Skin epidermis (tissue), 12 donors: ENCODE results near the gene GREM1.

Source experiments
- H3K27ac ChIP-seq, 21 experiments: fragments of 200-600 bp; sonication (generic) in 11 of 21; one replicate each; pipeline ENCODE4 v1.5.0; 2020; ENCODE audit warnings: mild to moderate bottlenecking in 3 of 21, inconsistent platforms in 2 of 21, moderate library complexity in 2 of 21
- H3K4me3 ChIP-seq, 7 experiments: fragments of 200-600 bp; sonication (generic) in 2 of 7; one replicate each; pipeline ENCODE4 v1.5.0; 2020; ENCODE audit warnings: inconsistent platforms in 2 of 7, mild to moderate bottlenecking in 2 of 7, moderate library complexity in 1 of 7

Gene GREM1

DNA sequence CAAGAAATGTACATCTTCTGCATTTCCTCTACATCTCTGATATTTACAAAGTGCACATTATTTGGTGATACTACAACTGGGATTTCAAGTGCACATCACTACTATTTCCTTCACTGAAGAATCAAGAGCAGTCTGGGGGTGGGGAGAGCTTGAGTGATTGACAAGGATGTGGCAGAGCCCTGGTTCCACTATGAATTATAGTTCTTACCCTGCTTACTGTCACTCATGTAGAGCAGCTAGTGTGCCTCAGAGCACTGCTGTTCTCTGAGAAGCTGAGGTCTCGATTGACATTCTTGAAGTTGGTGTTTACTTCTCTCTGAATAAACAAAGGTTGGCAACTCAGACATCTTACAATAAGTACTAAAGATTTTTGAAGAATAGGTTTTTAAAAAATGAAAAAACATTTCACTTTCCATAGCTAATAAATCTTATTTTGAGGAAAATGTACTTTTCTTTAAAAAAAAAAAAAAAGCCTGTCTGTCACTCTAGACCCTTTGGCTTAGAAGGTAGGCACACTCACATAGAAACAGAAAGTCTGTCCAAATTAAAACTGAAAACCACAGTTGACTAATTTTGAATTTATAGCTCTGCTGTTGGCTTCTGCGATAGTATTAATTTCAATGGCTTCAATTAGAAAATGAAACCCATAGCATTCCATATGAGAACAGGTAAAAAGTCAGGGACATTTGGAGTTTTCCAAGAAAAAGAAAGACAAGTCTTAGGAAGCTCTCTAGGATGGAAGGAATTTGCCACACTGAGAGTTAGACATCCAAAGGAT, 5.6 kb downstream of the GREM1 start:
- no peak overlapping the region for H3K27ac ChIP-seq
- H3K4me3 ChIP-seq = no peak overlapping the region

DNA sequence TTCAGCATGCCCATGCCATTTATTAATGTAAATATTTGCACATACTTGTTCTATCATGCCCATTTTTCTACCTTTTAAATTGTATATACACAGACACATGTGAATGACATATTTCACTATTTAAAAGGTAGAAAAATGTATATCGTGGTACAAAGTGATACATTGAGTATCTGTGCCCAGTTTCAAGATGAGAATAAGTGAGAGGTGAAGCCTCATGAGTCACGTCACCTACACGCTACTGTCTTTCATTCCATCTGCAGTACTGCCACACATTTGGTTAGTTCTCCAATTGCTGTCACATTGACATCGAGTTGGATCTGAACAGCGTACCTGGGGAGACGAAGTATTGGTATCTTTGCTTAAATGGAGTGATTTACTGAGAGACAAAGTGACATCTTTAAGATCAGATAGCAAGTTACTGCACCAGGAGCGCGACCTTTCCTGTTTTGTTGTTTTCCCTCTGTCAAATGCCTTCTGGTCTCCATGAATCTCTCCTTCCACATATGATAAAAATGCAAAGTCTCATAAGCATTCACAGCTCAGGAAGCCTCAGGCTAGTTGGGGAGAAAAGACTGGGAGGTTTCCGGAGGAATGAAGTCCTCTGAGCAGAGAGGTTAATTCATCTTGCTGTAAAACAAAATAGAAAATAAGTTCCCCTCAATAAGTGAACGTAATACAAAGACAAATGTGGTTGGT, 12.0 kb downstream of the GREM1 start:
- no peak overlapping the region for H3K27ac ChIP-seq
- no peak overlapping the region for H3K4me3 ChIP-seq

DNA sequence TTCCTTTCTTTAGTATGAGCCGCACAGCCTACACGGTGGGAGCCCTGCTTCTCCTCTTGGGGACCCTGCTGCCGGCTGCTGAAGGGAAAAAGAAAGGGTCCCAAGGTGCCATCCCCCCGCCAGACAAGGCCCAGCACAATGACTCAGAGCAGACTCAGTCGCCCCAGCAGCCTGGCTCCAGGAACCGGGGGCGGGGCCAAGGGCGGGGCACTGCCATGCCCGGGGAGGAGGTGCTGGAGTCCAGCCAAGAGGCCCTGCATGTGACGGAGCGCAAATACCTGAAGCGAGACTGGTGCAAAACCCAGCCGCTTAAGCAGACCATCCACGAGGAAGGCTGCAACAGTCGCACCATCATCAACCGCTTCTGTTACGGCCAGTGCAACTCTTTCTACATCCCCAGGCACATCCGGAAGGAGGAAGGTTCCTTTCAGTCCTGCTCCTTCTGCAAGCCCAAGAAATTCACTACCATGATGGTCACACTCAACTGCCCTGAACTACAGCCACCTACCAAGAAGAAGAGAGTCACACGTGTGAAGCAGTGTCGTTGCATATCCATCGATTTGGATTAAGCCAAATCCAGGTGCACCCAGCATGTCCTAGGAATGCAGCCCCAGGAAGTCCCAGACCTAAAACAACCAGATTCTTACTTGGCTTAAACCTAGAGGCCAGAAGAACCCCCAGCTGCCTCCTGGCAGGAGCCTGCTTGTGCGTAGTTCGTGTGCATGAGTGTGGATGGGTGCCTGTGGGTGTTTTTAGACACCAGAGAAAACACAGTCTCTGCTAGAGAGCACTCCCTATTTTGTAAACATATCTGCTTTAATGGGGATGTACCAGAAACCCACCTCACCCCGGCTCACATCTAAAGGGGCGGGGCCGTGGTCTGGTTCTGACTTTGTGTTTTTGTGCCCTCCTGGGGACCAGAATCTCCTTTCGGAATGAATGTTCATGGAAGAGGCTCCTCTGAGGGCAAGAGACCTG, 13.2 kb downstream of the GREM1 start:
- no peak overlapping the region for H3K4me3 ChIP-seq
- H3K27ac ChIP-seq = no peak overlapping the region

DNA sequence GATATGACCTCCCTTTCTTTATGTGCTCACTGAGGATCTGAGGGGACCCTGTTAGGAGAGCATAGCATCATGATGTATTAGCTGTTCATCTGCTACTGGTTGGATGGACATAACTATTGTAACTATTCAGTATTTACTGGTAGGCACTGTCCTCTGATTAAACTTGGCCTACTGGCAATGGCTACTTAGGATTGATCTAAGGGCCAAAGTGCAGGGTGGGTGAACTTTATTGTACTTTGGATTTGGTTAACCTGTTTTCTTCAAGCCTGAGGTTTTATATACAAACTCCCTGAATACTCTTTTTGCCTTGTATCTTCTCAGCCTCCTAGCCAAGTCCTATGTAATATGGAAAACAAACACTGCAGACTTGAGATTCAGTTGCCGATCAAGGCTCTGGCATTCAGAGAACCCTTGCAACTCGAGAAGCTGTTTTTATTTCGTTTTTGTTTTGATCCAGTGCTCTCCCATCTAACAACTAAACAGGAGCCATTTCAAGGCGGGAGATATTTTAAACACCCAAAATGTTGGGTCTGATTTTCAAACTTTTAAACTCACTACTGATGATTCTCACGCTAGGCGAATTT, 14.9 kb downstream of the GREM1 start:
- H3K4me3 ChIP-seq = no peak overlapping the region
- no peak overlapping the region for H3K27ac ChIP-seq

DNA sequence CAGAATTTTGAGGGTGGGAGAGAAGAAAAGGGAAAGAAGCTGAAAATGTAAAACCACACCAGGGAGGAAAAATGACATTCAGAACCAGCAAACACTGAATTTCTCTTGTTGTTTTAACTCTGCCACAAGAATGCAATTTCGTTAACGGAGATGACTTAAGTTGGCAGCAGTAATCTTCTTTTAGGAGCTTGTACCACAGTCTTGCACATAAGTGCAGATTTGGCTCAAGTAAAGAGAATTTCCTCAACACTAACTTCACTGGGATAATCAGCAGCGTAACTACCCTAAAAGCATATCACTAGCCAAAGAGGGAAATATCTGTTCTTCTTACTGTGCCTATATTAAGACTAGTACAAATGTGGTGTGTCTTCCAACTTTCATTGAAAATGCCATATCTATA, 15.5 kb downstream of the GREM1 start:
- H3K27ac ChIP-seq = no peak overlapping the region
- H3K4me3 ChIP-seq = no peak overlapping the region

DNA sequence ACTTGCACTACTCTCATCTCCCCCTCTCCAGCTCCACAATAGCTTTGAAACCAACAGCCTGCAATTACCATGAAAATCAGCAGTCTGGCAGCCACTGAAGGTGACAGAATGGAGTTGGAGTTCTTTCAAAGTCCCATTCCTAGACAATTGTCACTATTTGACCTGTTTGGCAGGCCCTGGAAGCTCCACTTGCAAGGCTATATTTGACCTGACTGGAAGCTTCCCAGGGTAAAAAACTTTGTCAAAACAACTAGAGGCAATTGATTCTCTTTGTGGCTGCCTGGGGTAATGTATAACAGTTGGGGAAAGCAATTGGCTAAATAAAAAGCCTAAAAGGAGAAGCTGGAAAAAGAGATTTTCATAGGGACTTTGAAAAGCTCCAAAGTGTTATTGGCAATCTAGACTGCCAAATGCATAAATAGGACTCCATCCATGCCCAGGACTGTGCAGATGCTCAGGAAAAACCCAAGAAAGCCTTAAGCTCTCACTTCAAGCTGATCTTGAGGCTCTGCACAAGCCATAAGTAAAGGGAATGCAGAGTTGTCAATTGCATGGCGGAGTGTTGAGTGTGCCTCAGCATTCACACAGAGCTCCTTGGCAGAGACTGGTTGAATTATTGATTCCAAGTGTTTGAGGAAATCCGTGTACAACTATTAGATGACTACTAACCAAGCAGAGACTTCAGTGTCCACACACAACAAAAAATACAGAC, 18.3 kb downstream of the GREM1 start:
- Histone ChIP-seq H3K4me3 (no peak overlapping the region), H3K27ac (no peak overlapping the region)

DNA sequence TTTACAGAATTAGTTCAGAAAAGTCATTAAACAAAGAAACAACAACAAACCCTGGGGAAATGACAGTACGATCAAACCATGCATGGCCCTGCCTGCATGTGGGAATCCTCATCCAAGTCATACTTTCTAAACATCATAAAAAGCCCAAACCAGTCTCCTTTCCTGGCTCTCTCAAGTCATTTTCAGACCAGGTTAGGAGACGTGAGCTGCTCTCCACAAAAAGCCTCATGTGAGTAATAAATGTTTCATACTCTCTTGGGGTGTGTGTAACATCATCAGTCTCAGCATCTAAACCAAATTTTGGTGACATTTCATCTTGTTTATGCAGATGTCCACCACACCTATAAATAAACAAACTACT, 18.9 kb downstream of the GREM1 start:
- H3K27ac ChIP-seq = no peak overlapping the region
- H3K4me3 ChIP-seq = no peak overlapping the region

DNA sequence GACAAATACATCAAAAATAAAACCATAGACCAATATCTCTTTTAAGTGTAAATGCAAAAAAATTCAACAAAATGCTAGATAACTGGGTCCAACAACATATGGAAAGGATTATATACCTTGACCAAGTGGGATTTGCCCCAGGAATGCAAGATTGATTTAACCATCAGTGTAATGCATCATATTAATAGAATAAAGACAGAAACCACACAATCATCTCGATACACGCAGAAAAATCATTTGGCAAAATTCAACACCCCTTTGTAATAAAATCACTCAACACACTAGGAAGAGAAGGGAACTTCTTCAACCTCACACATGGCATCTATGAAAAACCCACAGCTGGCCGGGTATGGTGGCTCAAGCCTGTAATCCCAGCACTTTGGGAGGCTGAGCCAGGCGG, 19.5 kb downstream of the GREM1 start:
- H3K27ac ChIP-seq = no peak overlapping the region
- no peak overlapping the region for H3K4me3 ChIP-seq

DNA sequence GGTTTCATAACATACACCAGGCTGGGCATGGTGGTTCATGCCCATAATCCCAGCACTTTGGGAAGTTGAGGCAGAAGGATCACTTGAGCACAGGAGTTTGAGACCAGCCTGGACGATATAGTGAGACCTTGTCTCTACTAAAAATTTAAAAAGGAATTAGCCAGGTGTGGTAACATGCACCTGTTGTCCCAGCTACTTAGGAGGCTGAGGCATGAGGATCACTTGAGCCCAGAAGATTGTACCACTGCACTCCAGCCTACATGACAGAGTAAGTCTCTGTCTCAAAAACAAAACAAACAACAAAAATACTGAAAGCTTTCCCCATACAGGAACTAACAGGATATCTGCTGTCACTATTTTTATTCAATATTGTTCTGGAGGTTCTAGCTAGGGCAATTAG, 20.9 kb downstream of the GREM1 start:
- no peak overlapping the region for H3K27ac ChIP-seq
- H3K4me3 ChIP-seq = no peak overlapping the region

DNA sequence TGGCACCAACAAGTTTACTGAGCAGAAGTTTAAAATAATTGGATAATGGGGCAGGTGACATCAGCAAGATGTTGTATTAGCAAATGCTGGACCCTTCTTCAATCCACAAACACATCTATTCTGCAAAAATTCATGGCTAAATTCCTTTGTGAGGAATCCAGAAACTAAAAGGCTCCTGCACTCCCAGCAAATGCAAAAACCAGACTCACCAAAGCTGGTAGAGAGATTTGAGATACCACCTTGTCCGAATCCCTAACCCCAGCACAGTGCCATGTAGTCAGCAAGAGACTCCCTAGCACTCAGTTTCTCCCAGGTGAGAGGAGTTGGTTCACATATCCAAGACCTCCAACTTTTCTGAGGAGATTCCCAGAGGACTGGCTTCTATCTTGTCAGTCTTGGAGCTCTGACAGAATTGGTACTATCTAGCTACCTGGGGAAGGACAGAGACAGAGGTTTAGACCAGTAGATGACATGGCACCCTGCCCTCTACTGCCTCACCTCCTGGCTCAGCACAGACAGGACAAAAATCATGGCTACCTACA, 21.8 kb downstream of the GREM1 start:
- no peak overlapping the region for H3K27ac ChIP-seq
- no peak overlapping the region for H3K4me3 ChIP-seq

DNA sequence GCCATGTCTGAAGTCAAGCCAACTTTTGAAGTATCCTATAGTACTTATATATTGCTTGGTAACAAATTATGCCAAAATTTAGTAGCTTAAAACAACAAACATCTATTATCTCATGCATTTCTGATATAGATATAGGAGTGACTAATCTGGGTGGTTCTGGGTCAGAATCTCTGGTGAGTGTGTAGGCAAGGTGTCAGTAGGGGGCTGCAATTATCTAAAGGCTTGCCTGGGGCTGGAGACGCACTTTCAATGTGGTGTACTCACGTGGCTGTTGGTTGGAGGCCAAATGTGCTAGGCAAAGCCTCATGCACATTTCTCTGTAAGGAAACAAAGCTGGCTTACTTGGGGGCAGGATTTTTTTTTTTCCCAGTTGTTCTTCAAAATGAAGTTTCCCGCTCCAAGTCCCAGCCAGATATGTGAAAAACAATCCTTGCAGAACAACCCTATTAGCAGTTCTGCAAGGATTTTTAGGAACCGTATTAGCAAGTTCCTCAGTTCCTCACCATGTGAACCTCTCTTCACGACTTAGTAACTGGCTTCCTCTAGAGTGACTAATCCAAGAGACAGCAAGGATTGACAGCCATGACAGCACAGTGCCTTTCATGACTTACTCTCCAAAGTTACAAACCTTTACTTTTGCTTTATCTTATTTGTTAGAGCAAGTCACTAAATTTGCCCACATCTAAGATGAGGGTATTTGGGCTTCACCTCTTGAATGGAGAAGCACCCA, 25.8 kb downstream of the GREM1 start:
- H3K4me3 ChIP-seq = no peak overlapping the region

DNA sequence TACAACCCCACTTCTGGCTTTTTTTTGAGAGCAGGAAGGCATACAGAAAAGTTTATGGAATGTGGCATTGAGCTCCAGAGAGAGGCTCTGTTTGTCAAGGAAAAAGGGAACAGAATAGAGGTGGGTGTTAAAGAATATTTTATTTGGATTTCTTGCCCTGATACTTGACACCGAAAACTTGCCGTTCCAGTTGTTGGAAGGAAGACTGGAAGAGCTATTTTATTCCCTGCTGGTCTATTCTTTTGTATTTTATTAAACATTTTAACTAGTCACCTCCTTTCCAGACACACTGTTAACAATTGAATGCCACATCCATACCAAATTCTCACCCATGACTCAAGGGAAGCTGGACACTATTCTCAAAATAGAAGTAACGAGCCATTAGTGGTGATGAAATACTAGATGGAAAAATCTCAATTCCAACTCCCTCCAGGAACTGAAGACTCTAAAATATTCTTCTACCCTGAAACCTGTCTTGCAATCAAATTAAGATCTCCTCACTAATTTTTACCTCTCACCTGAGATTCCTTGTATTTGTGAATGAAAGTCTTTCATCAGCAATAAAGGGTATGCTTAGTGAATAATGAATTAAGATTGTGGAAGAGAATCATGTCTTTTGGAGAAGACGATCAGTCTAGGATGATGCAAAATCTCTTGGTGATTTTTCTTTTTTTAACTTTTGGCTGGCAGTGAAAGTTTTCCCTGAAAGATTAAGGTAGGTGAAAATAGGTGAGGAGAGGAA, 28.5 kb downstream of the GREM1 start:
- no peak overlapping the region for H3K4me3 ChIP-seq
- H3K27ac ChIP-seq = peak overlapping the region in 1 of 21 experiments; percentile 71

More for the DNA sequence above, 25.8 kb downstream of the GREM1 start:
- no peak overlapping the region for H3K27ac ChIP-seq

DNA sequence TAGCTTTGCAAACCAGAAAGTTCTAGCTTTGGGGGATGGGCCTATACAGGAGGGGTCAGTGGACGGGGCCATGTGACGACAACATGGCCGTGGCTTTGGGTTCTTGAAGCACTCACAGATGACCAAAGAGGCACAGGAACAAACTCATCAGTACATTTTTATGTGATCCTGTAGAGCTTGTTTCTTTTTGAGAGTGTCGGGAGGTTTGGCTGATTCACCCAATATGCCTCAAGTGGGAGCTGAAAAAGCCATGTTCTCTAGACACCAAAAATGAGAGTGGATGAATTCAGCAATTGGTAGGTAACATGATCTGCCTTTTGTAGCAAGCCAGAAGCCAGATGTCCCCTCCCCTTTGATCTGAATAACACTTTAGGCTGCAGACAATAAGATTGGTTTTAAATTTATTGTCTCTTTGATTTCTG, 30.1 kb downstream of the GREM1 start:
- peak overlapping the region in 3 of 21 experiments; percentile 8 to 71 (median 36) for H3K27ac ChIP-seq
- H3K4me3 ChIP-seq = no peak overlapping the region

DNA sequence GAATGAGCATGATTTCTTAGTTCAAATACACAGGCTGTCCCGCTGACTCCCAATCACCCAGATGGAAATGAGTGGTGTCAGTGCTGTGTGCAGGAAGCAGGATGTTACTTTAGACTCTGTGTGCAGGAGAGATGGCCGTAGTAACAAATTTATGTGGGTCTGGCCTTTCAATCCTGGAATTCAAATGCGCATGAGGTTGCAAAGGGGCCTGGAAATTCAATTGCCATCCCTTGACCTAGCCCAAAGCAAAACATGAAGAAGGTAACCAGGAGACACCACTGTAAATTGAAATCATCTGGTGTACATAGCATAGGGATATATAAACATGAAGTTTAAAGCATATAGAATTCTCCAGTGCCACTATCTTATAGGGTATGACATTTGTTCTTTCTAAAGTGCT, 33.2 kb downstream of the GREM1 start:
- Histone ChIP-seq H3K4me3 (no peak overlapping the region), H3K27ac (no peak overlapping the region)

DNA sequence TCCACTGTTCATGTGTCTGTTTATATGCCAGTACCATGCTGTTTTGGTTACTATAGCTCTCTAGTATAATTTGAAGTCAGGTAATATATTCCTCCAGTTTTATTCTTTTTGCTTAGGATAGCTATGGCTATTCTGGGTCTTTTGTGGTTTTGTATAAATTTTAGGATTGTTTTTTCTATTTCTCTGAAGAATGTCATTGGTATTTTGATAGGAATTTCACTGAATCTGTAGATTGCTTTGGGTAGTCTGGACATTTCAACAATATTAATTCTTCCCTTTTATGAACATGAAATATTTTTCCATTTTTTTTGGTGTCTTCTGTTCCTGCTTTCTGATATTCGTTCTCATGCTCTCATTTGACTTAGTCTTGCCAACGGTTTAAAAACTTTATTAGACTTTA, 39.6 kb downstream of the GREM1 start:
- H3K4me3 ChIP-seq = no peak overlapping the region
- H3K27ac ChIP-seq = no peak overlapping the region

DNA sequence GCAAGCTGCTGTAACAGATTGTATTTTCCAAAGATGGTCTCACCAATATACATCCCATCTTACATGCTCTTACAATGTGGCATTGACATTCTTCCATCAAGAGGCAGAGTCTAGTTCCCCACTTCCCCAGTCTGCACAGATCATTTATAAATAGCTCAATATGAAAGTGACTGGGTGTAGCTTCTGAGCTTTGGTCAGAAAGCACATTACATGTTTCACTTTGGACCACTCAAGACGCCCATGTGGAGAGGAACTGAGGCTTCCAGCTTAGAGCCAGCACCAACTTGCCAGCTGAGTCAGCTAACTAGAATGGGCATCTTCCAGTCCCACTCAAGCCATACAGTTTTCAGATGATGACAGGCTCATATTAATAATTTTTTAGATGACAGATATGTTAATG, 45.5 kb downstream of the GREM1 start:
- no peak overlapping the region for H3K4me3 ChIP-seq
- H3K27ac ChIP-seq = no peak overlapping the region

DNA sequence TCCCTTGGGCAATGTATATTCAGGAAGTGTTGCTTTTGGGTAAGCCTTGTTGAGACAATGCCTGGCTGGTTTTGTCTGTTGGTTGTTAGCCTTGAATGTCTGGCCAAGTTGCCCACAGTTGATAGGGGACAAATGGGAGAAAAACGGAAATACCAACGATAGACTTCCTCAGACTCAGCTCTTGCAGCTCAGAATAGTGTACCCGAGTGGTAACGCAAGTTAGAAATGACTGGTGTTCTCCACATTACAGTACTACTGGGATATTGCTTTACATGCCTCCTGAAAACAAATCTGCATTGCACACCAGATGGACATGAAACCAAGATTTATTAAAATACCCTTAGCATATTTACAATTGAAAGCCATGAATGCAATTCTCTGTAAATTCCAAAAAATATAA, 47.4 kb downstream of the GREM1 start:
- Histone ChIP-seq H3K4me3 (no peak overlapping the region), H3K27ac (no peak overlapping the region)

DNA sequence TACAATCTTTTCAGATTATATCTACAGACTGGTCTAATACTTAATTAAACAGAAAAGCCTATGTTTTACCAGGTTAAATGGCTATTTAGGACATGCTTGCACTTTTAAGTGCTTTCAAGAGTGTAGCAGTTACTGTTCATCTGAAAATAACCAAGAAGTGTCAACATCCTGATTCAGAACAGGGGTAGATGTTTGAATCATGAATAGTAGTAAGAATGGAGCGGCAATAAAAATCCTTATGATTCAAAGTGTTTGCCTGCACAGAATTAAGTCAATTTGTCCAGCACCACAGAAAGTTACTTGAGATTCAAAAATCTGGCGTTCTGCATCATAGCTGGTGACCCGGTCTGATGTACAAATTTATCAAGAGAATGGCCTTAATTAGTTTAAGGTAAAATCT, 48.3 kb downstream of the GREM1 start:
- no peak overlapping the region for H3K27ac ChIP-seq

More for the DNA sequence above, 48.3 kb downstream of the GREM1 start:
- H3K4me3 ChIP-seq = no peak overlapping the region
